ENCODE results near the gene SEMA5B. TPM values are rescaled to one million over a fixed set of nuclear protein-coding genes. Genes with fewer than 3 reads are reported as not detected.

The SEMA5B gene
- total and polyA plus RNA-seq, 9 of the 15 experiments (the other 6 are each of a cell fraction or from before 2014, with no cell fraction given), result not detected

- WGBS (ENCODE audit: insufficient coverage, low coverage, missing lambda C conversion rate), result 7% methylated on average over 3 of the region's 4 CpGs
- in situ Hi-C loops (cut with MboI) (no loop called here), intact Hi-C loops (cut with micrococcal nuclease) (no loop called here)
- Histone ChIP-seq H3K4me2 (ENCODE audit: insufficient read depth, low read length) (no peak overlapping the region), H3K27ac (ENCODE audit: extremely low read depth, low read depth, low read length) (no peak overlapping the region), H4K20me1 (replicated peaks; ENCODE audit: control insufficient read depth, insufficient read depth, low read length) (no peaks in the 10 kb centered on the region), H3K4me3 (no peak overlapping the region), H3K36me3 (ENCODE audit: control insufficient read depth, insufficient read depth, low read length) (no peaks in the 10 kb centered on the region; the same call in 2 of the 3 replicates), H3K9me3 (replicated peaks; ENCODE audit: control insufficient read depth, insufficient read depth, low read depth, low read length) (no peaks in the 10 kb centered on the region), H3K9ac (ENCODE audit: insufficient read depth in 1 of 2, low read depth in 2 of 2, low read length in 2 of 2) (no peak overlapping the region), H3K27me3 (ENCODE audit: control insufficient read depth in 2 of 2, insufficient read depth in 2 of 2, low read length in 2 of 2) (peaks cover 0 to 6% of the 10 kb centered on the region in 2 experiments; a peak in 1 of 5 replicates), H3K4me1 (replicated peaks in 1 of 2; ENCODE audit: control insufficient read depth in 2 of 2, insufficient read depth in 2 of 2, low read length in 2 of 2) (no peaks in the 10 kb centered on the region), H2AFZ (ENCODE audit: low read depth, low read length) (no peak overlapping the region), H3K9me1 (ENCODE audit: control insufficient read depth, insufficient read depth, low read length) (no peaks in the 10 kb centered on the region), H3K79me2 (ENCODE audit: control insufficient read depth, insufficient read depth, low read length) (no peaks in the 10 kb centered on the region)
- no TSS peak for BruUV-seq (replicated peaks)
- POLR2A ChIA-PET, result no interaction called here
- CTCF ChIA-PET (ENCODE audit: low intra/inter-chr PET ratio), result no interaction called here
- ATAC-seq, result no peak
- TF ChIP-seq SFPQ (IDR thresholded peaks at IDR 0.05; ENCODE audit: low read depth, low read length), result no peak
- no peak for TF ChIP-seq PTTG1 (tag; IDR thresholded peaks at IDR 0.05; ENCODE audit: low read depth)
- TF ChIP-seq ZNF583 (CRISPR knock-in tag; IDR thresholded peaks at IDR 0.05), result no peak
- TF ChIP-seq SIRT6 (IDR thresholded peaks at IDR 0.05; ENCODE audit: low read depth, low read length), result no peak
- no peak for TF ChIP-seq TRIM24 (IDR thresholded peaks at IDR 0.05)
- TF ChIP-seq ZFPM2 (CRISPR knock-in tag; IDR thresholded peaks at IDR 0.05), result no peak
- no peak for TF ChIP-seq ZNF23 (CRISPR knock-in tag; IDR thresholded peaks at IDR 0.05)
- no peak for TF ChIP-seq TBL1XR1 (IDR thresholded peaks at IDR 0.05; ENCODE audit: low read length in 2 of 2)
- no peak for TF ChIP-seq RFX7 (CRISPR knock-in tag; IDR thresholded peaks at IDR 0.05)
- no peak for TF ChIP-seq PHB (CRISPR knock-in tag; IDR thresholded peaks at IDR 0.05)
- TF ChIP-seq POLR2A (conservative IDR thresholded peaks at IDR 0.05), result no peak
- no peak for TF ChIP-seq RREB1 (CRISPR knock-in tag; IDR thresholded peaks at IDR 0.05)
- DNase-seq (ENCODE audit: extremely low read depth in 1 of 4, low spot score in 3 of 4), result no peak
- FAIRE-seq, result no peak
Observed at GRCh38 chr3:122880624-122881023, 146.9 kb downstream of the SEMA5B start.

Measured in K562 (cell line).